Kidney (tissue), 14 donors: ENCODE measurements around the gene NABP1. TPM values are rescaled to one million over a fixed set of nuclear protein-coding genes. Genes with fewer than 3 reads are reported as not detected.

Source experiments
- DNase-seq, 5 donors: peaks; one replicate each; pipeline ENCODE4 v3.0.0-alpha.2; 2013 to 2020
- FAIRE-seq: peaks from 2 replicates; lab custom pipeline; 2012; peaks lifted over from hg19 to GRCh38; lab: Jason Lieb, UNC
- H3K27ac ChIP-seq, 2 donors: one replicate each; pipeline ENCODE4 v1.7.0; 2013; ENCODE audit warnings: low read depth in 2 of 2, low read length in 2 of 2, inconsistent platforms in 1 of 2
- H3K27me3 ChIP-seq: one replicate; pipeline ENCODE4 v1.7.1; 2013; ENCODE audit warnings: low read length, inconsistent platforms; ENCODE audit not compliant: control insufficient read depth, insufficient read depth
- H3K36me3 ChIP-seq, 3 donors: one replicate each; pipeline versions ENCODE4 v1.7.0 to v1.7.1; 2013; ENCODE audit warnings: low read length in 3 of 3, control low read depth in 1 of 3, inconsistent platforms in 1 of 3; ENCODE audit not compliant: insufficient read depth in 3 of 3, control insufficient read depth in 2 of 3
- H3K4me1 ChIP-seq, 3 donors: one replicate each; pipeline versions ENCODE4 v1.7.0 to v1.7.1; 2013; ENCODE audit warnings: low read length in 3 of 3, inconsistent platforms in 1 of 3, low read depth in 1 of 3; ENCODE audit not compliant: control insufficient read depth in 2 of 3, insufficient read depth in 2 of 3
- H3K4me3 ChIP-seq, 3 donors: one replicate each; pipeline versions ENCODE4 v1.7.0 to v1.8.1; 2013; ENCODE audit warnings: low read length in 3 of 3, control low read depth in 1 of 3, inconsistent platforms in 1 of 3
- H3K9ac ChIP-seq, 3 donors: one replicate each; pipeline versions ENCODE4 v1.7.0 to v1.7.1; 2013; ENCODE audit warnings: low read length in 3 of 3, control low read depth in 1 of 3, inconsistent platforms in 1 of 3
- H3K9me3 ChIP-seq, 3 donors: one replicate each; pipeline versions ENCODE4 v1.7.0 to v1.7.1; 2013; ENCODE audit warnings: low read length in 3 of 3, control low read depth in 1 of 3, inconsistent platforms in 1 of 3; ENCODE audit not compliant: control insufficient read depth in 2 of 3, insufficient read depth in 1 of 3
- intact Hi-C: fragments of 100-400 bp; cut with DNase I; formaldehyde crosslinking; loops from one replicate; pipeline ENCODE4 v1.11.1; 2022
- polyA plus RNA-seq: library from polyadenylated mRNA; stranded (reverse); fragments of 350-450 nt; fragmentation: Illumina TruSeq; extraction: RNeasy Lipid Tissue Mini Kit (QIAGEN cat#74804); gene quantifications from one replicate; pipeline ENCODE4 v1.2.3, GENCODE V29; 2014; ENCODE audit warnings: low read depth, low replicate concordance; ENCODE audit not compliant: insufficient read depth
- total RNA-seq: library from RNA; stranded (reverse); fragmentation: NEBNext Ultra II Directional; extraction: Animal tissue kit (Norgen Biotek cat#: 25700); gene quantifications from one replicate; pipeline ENCODE4 v1.2.1, GENCODE V29; 2021
- TF ChIP-seq, protein P1 (sequence below): IDR thresholded peaks from 3 replicates; pipeline ENCODE4 v1.5.1; 2012; ENCODE audit warnings: mild to moderate bottlenecking, moderate library complexity, borderline replicate concordance; ENCODE audit not compliant: insufficient read depth; ENCODE audit errors: extremely low read depth
- donor health status: control.
- donor health status: control.
- donor health status: control.
- donor health status: control.
- donor health status: control.
- donor health status: DM: yes; HTN: yes; CAD: no.
- donor health status: Normal renal cell carcinoma (clear cell type).

The NABP1 gene
- total and polyA plus RNA-seq, 2 donors from 2014 or later = 9.6 to 39.7 TPM

DNA sequence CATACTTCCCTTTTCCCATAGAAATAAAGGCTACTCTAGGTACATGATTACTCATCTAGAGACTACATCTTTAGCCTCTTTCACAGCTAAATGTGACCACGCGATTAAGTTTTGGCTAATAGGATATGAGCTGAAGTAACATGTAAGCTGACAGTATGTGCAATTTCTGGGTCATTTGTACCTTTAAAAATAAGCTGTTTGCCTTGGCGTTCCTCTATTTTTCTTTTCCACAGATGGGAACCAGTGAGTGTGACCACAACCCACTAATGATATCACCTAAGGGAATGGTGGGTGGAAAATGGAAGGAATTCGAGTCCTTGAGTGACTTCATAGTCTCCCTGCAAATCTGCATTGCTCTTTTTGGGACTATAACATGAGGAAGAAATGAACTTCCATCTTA is 11.7 kb upstream of the NABP1 start:
- Histone ChIP-seq H3K27ac (no peak overlapping the region), H3K4me1 (no peaks in the 10 kb centered on the region), H3K4me3 (no peak overlapping the region), H3K27me3 (no peaks in the 10 kb centered on the region), H3K36me3 (no peaks in the 10 kb centered on the region), H3K9me3 (no peaks in the 10 kb centered on the region), H3K9ac (no peak overlapping the region)
- FAIRE-seq = no peak
- TF ChIP-seq, protein P1, sequence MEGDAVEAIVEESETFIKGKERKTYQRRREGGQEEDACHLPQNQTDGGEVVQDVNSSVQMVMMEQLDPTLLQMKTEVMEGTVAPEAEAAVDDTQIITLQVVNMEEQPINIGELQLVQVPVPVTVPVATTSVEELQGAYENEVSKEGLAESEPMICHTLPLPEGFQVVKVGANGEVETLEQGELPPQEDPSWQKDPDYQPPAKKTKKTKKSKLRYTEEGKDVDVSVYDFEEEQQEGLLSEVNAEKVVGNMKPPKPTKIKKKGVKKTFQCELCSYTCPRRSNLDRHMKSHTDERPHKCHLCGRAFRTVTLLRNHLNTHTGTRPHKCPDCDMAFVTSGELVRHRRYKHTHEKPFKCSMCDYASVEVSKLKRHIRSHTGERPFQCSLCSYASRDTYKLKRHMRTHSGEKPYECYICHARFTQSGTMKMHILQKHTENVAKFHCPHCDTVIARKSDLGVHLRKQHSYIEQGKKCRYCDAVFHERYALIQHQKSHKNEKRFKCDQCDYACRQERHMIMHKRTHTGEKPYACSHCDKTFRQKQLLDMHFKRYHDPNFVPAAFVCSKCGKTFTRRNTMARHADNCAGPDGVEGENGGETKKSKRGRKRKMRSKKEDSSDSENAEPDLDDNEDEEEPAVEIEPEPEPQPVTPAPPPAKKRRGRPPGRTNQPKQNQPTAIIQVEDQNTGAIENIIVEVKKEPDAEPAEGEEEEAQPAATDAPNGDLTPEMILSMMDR = no peak
- intact Hi-C loops = no loop called here
- no peak for DNase-seq

DNA sequence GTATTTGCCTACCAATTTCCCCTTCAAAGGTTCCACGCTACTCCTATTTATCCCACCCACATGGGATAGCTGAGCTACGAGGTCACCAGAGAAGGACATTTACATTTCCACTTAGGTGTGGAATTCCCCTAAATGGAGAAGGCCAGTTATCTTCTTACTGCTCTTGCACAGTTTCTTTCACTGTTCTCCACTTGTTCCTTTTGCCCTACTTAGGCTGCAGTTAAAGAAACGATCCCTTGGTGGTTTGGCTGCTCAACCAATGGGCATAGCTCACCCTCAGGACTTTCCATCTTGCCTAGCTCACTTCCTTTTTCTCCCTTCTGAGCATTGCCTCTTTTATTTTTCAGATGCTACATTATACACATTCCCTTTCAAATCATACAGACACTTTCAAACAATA is 11.2 kb upstream of the NABP1 start:
- intact Hi-C loops = no loop called here
- TF ChIP-seq, protein P1 = no peak
- DNase-seq (no peak), FAIRE-seq (no peak)
- Histone ChIP-seq H3K4me1 (no peaks in the 10 kb centered on the region), H3K9me3 (no peaks in the 10 kb centered on the region), H3K4me3 (no peak overlapping the region), H3K27me3 (no peaks in the 10 kb centered on the region), H3K36me3 (no peaks in the 10 kb centered on the region), H3K9ac (no peak overlapping the region), H3K27ac (no peak overlapping the region)

DNA sequence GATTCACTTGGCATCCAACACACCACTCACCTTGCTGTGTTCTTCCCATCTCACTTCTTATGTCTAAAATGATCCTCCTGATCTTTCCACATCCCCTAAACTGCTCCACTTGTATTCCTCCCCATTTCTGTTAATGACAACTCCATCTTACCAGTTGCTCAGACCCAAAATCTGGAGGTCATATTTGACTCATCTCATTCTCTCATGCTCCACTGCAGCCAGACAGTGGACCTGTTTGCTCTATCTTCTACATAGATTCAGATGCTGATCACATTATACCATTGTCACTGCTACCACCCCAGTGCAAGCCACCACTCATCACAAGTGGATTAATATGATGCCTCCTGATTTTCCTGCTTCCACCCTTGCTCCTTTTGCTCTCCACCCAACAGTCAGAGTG is 7.9 kb upstream of the NABP1 start:
- TF ChIP-seq, protein P1 = no peak
- FAIRE-seq (no peak), DNase-seq (no peak)
- H3K4me3 ChIP-seq = no peak overlapping the region
- H3K9ac ChIP-seq = no peak overlapping the region
- no peaks in the 10 kb centered on the region for H3K36me3 ChIP-seq
- no peaks in the 10 kb centered on the region for H3K9me3 ChIP-seq
- H3K27me3 ChIP-seq = no peaks in the 10 kb centered on the region
- intact Hi-C loops = no loop called here
- H3K27ac ChIP-seq = no peak overlapping the region
- H3K4me1 ChIP-seq = no peaks in the 10 kb centered on the region

DNA sequence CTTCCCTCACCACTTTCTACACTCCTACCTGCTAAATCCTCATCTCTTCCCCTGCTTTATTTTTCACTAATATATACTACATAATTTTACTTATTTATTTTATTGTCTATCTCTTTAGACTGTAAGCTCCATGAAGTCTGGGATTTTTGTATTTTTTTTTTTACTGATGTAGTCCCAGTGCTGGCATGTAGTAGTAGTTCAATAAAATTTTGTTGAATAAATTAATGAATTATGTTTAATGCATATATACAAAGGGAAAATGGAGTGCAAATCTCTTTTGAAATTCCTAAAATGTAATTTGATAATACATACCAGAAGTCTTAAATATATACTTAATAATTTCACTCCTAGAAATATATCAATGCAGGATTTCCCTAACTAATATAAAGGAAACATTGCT is 7.1 kb upstream of the NABP1 start:
- TF ChIP-seq, protein P1 = no peak
- intact Hi-C loops = no loop called here
- Histone ChIP-seq H3K4me1 (no peaks in the 10 kb centered on the region), H3K27me3 (no peaks in the 10 kb centered on the region), H3K9me3 (no peaks in the 10 kb centered on the region), H3K36me3 (no peaks in the 10 kb centered on the region), H3K9ac (no peak overlapping the region), H3K4me3 (no peak overlapping the region), H3K27ac (no peak overlapping the region)
- DNase-seq (no peak), FAIRE-seq (no peak)
